Heart right ventricle (tissue), 16 donors: Measurements from ENCODE around the gene OGFR. TPM values are rescaled to one million over a fixed set of nuclear protein-coding genes. Genes with fewer than 3 reads are reported as not detected.

ENCODE experiments used
- ATAC-seq, 8 donors: fragments of 200-7000 bp; cut with Tn5 transposase; one replicate each; pipeline ENCODE4 v1.9.1; 2020; ENCODE audit warnings: mild to moderate bottlenecking in 8 of 8, moderate library complexity in 8 of 8, moderate number of reproducible peaks in 1 of 8
- DNase-seq, 2 donors: peaks; one replicate each; pipeline ENCODE4 v3.0.0-alpha.2; 2020
- H3K27ac ChIP-seq, 10 donors: fragments of 200-600 bp; sonication (generic) in 2 of 10; one replicate each; pipeline versions ENCODE4 v1.5.0 to v1.8.0; 2020 to 2022; ENCODE audit warnings: mild to moderate bottlenecking in 3 of 10
- H3K27me3 ChIP-seq, 7 donors: fragments of 200-600 bp; one replicate each; pipeline ENCODE4 v1.8.0; 2021 to 2022; ENCODE audit warnings: mild to moderate bottlenecking in 2 of 7
- H3K36me3 ChIP-seq, 9 donors: fragments of 200-600 bp; sonication (generic) in 1 of 9; one replicate each; pipeline versions ENCODE4 v1.5.0 to v1.8.0; 2020 to 2022; ENCODE audit warnings: mild to moderate bottlenecking in 2 of 9
- H3K4me1 ChIP-seq, 9 donors: fragments of 200-600 bp; sonication (generic) in 1 of 9; one replicate each; pipeline versions ENCODE4 v1.5.0 to v1.8.0; 2020 to 2022; ENCODE audit warnings: mild to moderate bottlenecking in 4 of 9
- H3K4me3 ChIP-seq, 10 donors: fragments of 200-600 bp; sonication (generic) in 2 of 10; one replicate each; pipeline versions ENCODE4 v1.5.0 to v1.8.0; 2020 to 2022; ENCODE audit warnings: mild to moderate bottlenecking in 7 of 10, moderate library complexity in 2 of 10
- H3K9me3 ChIP-seq, 11 donors: fragments of 200-600 bp in 10 of 11; sonication (generic) in 2 of 11; one replicate each; pipeline versions ENCODE4 v1.5.0 to v1.8.0; 2013 to 2022; ENCODE audit warnings: mild to moderate bottlenecking in 2 of 11, control low read depth in 1 of 11, moderate library complexity in 1 of 11
- CTCF ChIP-seq, 9 donors: fragments of 200-600 bp; sonication (generic) in 2 of 9; IDR thresholded peaks; one replicate each; pipeline versions ENCODE4 v1.5.0 to v1.8.0; 2021 to 2022; ENCODE audit warnings: antibody characterized with exemption in 9 of 9, mild to moderate bottlenecking in 5 of 9, moderate library complexity in 1 of 9
- WGBS, 2 donors: extraction: QIAGEN DNeasy Blood & Tissue Kit; methylation state at CpG; one replicate each; pipeline ENCODE4 v1.1.7; 2013; ENCODE audit warnings: inconsistent platforms in 1 of 2; 5-methylcytosine and 5-hydroxymethylcytosine counted together
- intact Hi-C, 10 donors: fragments of 100-400 bp; cut with DNase I; formaldehyde crosslinking; loops; one replicate each; pipeline versions ENCODE4 v1.11.1 to v1.14.2; 2022
- polyA plus RNA-seq, 2 donors: library from polyadenylated mRNA; stranded (reverse); fragments of 200-250 nt; gene quantifications; one replicate each; pipeline ENCODE4 v1.2.3, GENCODE V29; 2013
- total RNA-seq, 10 donors: library from RNA; stranded (reverse); fragmentation: NEBNext Ultra II Directional in 3 of 10; extraction: Animal tissue kit (Norgen Biotek cat#: 25700) in 3 of 10; gene quantifications; one replicate each; pipeline versions ENCODE4 v1.2.1 to v1.2.4, GENCODE V29; 2021 to 2023
- donor health status: Arrhythmogenic right ventricular cardiomyopathy.
- donor health status: ischemic (EF 13 %, LVEDD 7.1; RV severe dilation, severe dysfunction).
- donor health status: healthy with polysubstance abuse.
- donor health status: DM: no; HTN: yes; CAD: no.
- donor health status: DM: no; HTN: no; CAD: no.
- donor health status: ischemic (EF 25% LVEDD 6.9; RV normal size, moderate dysfunction).
- donor health status: ischemic (EF 25% LVEDD 5.7; RV mildly dilated, moderate dysfunction).
- donor health status: healthy.
- donor health status: DM: yes; HTN: yes; CAD: no.
- donor health status: Ischemic cardiomyopathy.
- donor health status: ischemic (EF 35%, LVEDD 5.7; RV mildly dilated, moderate dysfunction).
- donor health status: nonischemic (EF 11% LVEDD 7.7; RV severe dilation, severe dysfunction).
- donor health status: DM: yes; HTN: yes; CAD: no.
- donor health status: PGD.
- donor health status: ischemic (EF 29% LVEDD 5.4; RV normal size, mild dysfunction).
- donor health status: nonischemic (EF 23%, LVEDD 6.1; RV moderate dilation, normal function).

OGFR gene
- total and polyA plus RNA-seq, 12 donors, result 13.0 to 37.5 (median 17.5) TPM

- DNase-seq, result peak in 1 of 2 donors; percentile 10
- H3K4me1 ChIP-seq, result peaks cover 0 to 9% (median 0%) of the 10 kb centered on the region in 9 donors
- peaks cover 0 to 5% (median 0%) of the 10 kb centered on the region in 7 donors for H3K27me3 ChIP-seq
- H3K27ac ChIP-seq, result no peak overlapping the region
- no peak overlapping the region for H3K4me3 ChIP-seq
- no peaks in the 10 kb centered on the region for H3K9me3 ChIP-seq
- H3K36me3 ChIP-seq, result no peaks in the 10 kb centered on the region
- no peak for TF ChIP-seq CTCF (IDR thresholded peaks at IDR 0.05)
- WGBS, 2 donors, result 91 to 92% methylated on average over 10 of the region's 10 CpGs
- no peak for ATAC-seq
- intact Hi-C loops, result no loop called here
Observed at GRCh38 chr20:62831361-62831788, 26.7 kb downstream of the OGFR start.

- H3K4me3 ChIP-seq, result no peak overlapping the region
- no peak for TF ChIP-seq CTCF (IDR thresholded peaks at IDR 0.05)
- WGBS, 2 donors, result 88 to 94% methylated on average over 10 of the region's 10 CpGs
- H3K36me3 ChIP-seq, result no peaks in the 10 kb centered on the region
- peaks cover 0 to 5% (median 0%) of the 10 kb centered on the region in 7 donors for H3K27me3 ChIP-seq
- intact Hi-C loops, result no loop called here
- DNase-seq, result no peak
- peaks cover 0 to 9% (median 0%) of the 10 kb centered on the region in 9 donors for H3K4me1 ChIP-seq
- no peaks in the 10 kb centered on the region for H3K9me3 ChIP-seq
- ATAC-seq, result no peak
- no peak overlapping the region for H3K27ac ChIP-seq
Observed at GRCh38 chr20:62831854-62832211, 27.2 kb downstream of the OGFR start.

DNA sequence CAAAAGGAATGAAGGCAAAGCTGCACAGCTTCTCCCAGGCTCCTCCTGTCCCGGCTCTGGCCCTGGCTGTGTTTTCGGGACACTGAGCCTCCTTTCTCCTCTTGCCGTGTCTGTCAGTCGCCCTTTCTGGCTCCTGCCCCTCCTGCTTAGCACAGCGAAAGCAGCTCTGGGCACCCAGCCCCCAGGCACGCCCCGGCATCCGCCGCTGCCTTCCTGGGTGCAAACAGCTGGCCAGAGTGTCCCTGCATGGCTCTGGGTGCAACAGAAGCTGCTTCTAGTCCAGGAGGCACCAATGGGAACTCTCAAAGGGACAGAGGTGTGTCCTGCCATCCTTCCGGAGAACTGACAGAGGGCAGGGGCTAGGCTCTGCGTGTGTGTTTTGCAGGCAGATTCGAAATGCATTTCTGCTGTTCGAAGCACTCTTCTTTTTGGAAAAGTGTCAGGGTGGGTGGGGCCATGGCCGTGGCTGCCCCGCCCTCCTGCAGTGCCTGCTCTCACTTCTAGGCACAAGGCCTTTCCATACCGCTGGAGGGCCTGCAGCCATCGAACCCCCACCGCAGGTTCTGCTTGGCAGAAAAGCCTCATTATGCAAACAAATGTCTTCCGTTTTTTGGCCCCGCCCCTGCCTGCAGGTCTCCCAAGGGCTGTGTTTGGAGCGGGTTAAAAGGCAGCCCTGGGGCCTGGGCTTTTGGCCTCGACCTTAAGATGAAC, 27.7 kb downstream of the OGFR start:
- H3K9me3 ChIP-seq, result no peaks in the 10 kb centered on the region
- peak overlapping the region in 1 of 10 donors; percentile 24 for H3K4me3 ChIP-seq
- DNase-seq, result peak in 1 of 2 donors; percentile 31
- no peak overlapping the region for H3K27ac ChIP-seq
- ATAC-seq, result peak in 1 of 8 donors; percentile 27
- intact Hi-C loops, result no loop called here
- WGBS, 2 donors, result 65 to 69% methylated on average over 21 to 22 of the region's 22 CpGs
- no peaks in the 10 kb centered on the region for H3K36me3 ChIP-seq
- H3K27me3 ChIP-seq, result peaks cover 0 to 5% (median 0%) of the 10 kb centered on the region in 7 donors
- peaks cover 0 to 9% (median 0%) of the 10 kb centered on the region in 9 donors for H3K4me1 ChIP-seq
- TF ChIP-seq CTCF (IDR thresholded peaks at IDR 0.05), result no peak

- Histone ChIP-seq H3K4me1 (peaks cover 0 to 12% (median 0%) of the 10 kb centered on the region in 9 donors), H3K4me3 (peak overlapping the region in 1 of 10 donors; percentile 24), H3K36me3 (no peaks in the 10 kb centered on the region), H3K27ac (no peak overlapping the region), H3K9me3 (no peaks in the 10 kb centered on the region), H3K27me3 (peaks cover 0 to 5% (median 0%) of the 10 kb centered on the region in 7 donors)
- no peak for TF ChIP-seq CTCF (IDR thresholded peaks at IDR 0.05)
- 64 to 76% methylated on average over 14 of the region's 14 CpGs for WGBS, 2 donors
- DNase-seq, result peak in 1 of 2 donors; percentile 13
- intact Hi-C loops, result no loop called here
- ATAC-seq, result peak in 1 of 8 donors; percentile 8
Observed at GRCh38 chr20:62832951-62833391, 28.3 kb downstream of the OGFR start.
